ENCODE results near the gene ITGA11.

The ITGA11 gene

DNA sequence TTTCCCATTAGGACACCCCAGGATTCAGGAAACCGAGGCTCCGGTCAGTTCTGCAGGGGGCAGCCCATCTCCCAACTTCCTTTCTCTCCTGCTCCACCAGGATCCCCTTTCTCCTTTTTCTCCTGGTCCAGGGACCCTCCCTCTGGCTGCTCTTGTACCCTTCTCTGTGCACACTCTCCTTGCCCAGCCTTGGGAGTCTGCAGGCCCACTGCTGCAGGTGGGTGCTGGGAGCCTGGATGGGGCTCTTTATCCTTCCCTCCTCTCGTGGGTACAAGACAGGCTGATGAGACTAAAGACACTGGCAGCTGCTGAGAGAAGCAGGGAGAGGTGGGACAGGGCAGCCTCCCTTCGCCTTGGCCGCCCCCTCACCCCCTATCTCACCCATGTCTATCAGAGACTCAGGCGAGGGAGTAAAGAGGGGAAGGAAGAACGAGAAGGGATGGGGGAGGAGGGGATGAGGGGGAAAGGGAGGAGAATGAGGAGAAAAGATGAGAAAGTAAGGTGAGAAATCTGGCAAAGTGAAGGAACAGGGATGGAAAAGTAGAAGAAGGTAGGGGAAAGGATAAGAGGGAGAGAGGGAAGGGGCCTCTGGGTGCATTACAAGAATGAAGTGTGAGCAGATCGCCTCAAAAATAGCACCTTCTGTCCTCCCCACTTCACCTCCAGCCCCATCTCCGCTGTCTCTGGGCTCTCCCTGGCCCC is 45.2 kb downstream of the ITGA11 start:
- no peak for DNase-seq

DNA sequence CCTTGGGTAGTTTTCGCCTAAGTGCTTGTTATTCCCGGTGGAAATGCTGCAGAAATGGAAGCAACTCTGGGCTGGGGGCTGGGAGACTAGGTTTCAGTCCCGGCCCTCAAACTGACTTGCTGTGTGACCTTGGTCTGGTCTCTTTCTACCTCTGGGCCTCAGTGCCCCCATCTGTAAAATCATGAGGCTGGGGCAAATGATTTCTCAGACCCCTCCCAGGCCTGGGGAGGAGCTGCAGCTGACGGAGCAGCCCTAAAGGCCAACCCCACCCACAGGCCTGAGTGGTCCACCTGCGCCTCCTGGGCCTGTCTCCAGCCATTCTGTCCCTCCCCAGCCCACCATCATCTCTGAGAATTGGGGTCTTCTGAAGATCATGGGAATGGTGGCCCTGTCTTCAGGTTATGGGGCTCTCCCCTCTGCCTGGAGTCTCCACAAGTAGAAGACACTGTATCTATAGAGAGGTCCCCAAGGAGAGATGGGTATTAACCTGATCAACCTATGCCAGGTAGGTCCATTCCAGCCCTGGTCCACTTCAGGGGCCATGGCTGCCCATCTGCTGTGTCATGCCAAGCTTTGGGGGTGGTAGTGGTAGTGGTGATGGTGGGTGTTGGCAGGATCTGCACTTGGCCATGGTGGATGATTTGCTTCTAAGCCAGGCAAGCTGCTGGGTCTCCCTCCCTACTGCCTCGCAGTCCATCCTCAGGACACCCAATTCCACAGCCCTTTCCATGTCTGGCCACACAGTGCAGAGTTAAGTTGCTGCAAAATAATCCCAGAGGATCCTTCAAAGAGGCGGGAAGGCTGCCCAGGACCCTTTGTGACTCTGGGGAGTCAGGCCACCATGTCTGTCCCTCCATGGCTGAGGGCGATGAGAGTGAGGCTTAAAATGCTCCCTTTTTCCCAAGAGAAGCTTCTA is 46.0 kb downstream of the ITGA11 start:
- no peak for DNase-seq

DNA sequence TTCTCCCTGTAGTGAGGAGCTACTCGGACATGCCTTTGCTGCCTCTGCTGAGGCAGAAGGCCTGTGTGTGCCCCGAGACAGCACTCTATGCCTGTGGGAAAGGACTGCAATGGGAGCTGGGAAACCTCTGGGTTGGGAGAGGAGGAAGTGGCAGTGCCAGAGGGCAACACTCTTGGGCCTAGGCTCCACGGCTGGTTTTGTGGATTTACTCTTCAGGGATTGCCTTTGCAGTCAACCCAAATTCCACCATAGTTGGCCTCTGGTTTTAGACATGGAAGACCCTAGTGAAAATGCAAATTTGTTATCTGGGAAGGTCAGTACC is 46.8 kb downstream of the ITGA11 start:
- no peak for DNase-seq

DNA sequence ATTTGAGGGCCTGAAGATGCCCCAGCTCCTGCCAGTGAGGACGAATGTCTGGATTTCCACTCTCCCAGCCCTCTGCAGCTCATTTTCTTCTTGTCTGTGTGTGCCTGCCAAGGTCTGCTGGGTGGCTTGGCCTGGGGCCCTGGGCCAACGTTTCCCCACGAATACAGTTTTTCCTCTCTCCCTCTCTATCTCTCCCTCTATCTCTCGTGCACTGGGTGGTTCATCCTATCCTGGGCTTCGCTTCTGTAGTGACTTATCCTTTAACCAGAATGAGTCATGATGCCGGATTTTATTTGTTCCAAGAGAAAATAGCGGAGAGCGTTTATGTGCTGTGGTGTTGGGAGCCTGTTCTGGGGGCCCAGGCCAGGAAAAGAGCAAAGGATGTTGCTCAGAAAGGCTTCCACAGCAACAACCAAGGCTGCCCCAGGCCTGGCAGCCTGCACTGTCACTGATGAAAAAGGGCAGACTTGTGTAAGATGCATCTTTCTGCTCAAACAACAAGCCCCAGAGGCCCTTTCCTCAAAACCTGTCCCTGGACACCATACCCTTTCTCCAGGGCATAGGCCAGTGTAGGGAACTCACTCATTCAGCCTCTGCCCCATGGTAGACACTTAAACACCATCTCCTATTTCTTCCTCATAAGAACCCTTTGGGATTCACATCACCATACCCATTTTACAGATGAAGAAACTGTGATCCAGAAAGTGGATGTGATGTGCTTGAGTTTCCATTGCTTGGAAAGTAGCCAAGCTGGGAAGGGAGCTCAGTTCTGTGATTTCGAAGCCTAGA is 47.3 kb downstream of the ITGA11 start:
- DNase-seq = no peak

DNA sequence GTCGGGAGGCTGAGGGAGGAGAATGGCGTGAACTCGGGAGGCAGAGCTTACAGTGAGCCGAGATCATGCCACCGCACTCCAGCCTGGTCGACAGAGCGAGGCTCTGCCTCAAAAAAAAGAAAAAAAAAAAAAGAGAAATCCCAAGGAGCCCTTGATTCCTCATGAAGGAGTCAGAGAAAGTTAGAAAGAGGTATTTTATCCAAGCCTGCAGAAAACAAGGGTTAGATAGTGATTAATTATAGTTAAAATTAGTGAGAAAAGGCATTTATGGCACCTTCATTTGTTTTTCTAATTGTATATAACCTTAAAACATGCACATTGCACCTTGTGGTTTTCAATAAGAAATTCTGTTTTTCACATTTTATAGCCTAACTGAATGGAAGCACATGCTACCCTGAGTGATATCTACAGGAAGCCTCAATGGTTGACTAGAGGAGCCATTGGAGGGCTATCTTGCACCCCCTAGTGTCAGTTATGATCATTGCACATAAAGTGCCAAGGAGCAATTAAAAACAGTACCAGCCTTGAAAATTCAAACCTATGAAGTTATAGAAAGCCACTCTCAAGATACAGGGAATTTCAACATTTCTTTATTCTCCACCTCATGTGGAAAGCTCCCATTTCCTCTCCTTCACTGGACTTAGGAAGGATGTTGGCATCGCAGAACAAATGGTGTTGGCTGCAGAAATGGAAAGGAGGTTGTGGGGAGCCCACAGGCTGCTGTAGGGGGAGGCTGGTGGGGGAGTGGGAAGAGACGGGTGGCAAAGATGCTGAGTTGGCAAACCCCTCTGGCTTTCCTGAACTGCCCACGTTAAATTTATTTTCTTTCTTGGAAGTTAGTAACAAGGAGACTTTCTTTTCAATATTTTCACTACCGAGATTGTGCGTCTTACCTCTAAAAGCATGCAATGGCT is 48.5 kb downstream of the ITGA11 start:
- DNase-seq = no peak

DNA sequence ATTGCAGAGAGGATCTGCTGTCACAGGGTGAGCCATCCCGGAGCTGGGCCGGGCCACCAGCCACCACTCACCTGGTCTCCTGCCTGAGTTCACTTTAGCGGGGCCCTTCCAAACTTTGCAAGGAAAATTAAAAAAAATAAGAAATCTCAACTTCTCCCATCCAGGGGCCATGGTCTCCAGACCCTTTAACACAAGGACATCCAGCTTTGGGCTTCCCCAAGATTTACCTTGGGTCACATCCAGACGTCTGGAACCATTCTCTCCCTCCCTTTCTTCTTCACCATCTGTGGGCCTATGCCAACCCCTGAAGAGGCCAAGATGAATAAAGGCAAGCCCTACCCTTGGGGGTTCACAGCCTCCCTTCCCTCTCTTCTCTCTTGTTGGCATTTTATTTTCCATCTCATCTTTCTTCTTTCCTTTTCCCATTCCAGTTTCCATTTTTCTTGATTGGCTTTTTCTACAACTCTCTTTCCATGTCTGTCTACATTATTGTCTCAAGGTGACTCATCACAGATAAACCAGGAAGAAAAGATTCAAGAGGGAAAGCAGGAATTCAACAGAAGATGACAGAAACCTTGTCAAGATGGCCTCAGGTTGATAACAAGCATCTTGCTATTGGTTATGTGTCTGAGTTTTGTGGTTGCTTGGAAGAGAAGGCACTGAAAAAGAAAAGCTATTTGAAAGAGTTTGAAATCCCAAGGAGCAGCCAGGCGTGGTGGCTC is 49.5 kb downstream of the ITGA11 start:
- no peak for DNase-seq

DNA sequence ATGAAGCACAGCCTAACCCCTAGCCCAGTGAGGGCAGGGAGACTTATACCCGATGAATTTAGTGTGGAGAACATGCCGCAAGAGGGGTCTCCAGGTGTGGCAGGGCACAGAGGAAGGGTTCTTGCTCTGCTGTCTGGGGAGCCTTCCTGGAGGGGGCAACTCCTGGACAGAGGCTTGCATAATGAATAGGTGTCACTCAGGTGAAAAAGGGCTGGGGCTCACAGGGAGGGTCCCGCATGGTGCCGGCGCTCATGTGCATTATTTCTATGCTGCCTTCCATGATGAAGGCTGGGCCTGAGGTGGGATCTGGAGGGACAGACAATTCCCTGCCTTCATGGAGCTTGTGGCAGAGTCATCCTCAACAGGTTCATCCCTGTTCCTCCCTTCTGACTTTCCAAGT is 51.5 kb downstream of the ITGA11 start:
- no peak for DNase-seq

DNA sequence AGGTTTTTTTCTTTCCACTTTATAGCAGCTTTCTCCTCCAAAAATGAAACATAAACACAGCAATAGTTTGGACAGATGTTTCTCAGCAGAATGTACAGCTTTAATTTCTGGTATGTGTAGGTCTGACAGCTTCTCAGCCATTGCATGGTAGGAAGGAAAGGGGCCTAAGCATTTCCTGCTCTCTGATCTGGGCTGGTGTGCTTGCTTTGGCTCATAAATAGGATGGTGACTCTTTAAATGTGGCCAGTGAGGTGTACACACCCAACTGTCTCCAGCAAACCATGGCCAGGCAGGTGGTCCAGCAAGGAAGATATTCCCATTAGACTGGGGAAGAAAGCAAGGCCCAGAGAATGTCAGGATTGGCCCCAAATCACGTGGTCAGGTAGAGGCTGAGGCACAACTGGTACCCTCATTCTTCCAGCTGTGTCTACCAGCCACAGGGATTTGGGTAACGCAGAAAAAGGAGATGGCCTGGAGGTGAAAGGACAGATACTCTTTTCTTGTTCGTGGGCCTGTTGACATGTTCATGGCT is 52.1 kb downstream of the ITGA11 start:
- no peak for DNase-seq

DNA sequence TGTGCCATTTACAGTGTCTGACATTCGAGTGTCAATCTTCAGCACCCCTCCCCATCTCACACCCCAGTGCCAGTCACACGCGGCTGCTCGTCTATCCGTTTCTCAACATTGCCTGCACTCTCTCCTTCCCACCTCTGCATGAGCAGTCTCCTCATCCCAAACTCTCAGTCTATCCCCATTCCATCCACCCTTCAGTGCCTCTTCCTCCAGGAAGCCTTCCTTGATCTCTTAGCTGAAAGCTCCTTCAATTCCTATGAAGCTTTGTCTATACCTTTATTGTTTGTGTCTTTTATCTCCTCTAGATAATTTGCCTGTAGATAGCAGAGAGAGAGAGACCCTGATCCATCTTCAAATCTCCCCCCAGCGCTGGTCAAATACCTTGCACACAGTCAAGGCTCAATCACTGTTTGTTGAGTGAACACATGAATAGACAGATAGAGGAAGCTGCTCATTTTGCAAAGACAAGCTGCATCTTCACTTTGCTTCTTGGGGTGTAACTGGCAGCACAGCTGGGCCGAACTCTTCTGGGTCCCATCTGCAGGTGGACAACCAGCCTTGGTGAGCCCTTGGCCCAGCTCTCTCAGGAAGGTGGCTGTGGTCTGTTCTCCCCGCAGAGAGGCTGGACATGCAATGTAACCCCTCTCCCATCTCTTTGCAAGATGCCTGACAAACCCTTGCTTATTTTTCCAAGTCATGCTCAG is 52.8 kb downstream of the ITGA11 start:
- DNase-seq = no peak

DNA sequence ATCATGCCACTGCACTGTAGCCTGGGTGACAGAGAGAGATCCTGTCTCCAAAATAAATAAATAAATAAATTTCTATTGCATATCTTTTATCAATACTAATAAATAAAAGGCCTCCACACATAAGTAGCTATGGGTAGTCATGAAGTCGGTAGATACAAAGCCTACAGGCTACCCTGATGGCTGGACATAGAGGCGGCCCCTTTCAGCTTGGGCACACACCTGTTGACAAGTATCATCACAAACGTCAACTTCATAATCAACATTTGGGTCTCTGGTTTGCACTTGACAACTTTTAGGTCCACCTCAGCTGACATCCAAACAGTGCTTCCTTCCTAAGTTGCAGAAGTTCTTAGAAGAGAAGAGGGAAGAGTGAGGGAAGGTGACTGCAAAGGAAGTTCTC is 53.4 kb downstream of the ITGA11 start:
- DNase-seq = no peak

DNA sequence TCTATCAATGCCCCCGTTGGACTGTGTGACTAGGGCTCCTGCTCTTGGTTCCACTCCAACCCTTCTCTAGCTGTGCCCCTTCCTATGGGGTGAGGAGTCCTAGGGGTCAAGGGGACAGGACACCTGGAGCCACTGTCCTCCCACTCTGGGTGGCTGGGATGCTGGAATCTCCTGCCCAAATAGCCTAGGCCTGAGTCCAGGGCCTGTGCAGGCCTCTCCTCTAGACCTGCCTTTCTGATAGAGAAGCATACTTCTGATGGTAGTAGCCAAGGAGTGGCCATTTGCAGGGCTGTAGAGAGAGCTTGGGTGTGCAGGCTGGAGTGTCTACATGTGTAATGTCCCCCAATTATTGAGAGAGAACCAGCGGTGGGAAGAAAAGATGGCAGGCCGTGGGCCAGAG is 54.2 kb downstream of the ITGA11 start:
- DNase-seq = no peak

DNA sequence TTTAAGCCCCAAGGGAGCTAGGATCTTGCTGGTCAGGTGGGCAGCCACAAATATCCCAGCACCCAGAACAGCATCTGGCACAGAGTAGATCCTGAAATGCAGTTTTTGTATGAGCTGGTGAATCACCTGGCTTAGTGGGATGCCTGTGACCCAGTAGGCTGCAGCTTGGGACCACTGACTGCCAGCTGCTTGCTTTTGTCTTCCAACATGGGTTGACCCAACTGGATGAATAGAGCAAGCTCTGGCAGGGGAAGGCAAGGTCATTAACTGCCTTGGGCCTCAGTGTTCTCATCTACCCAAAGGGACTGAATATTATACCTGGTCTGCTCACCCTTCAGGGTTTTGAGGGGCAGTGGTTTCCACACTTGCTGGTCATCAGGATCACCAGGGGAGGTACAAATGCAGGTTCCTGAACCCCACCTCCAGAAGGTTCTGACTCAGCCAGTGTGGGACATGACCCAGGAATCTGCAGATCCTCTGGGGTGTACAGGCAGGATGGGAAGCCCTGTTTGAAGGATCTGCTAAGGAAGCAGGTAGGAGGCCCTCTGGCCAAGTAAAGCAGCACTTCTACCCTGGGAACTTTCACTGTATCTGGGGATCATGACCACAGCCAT is 55.4 kb downstream of the ITGA11 start:
- DNase-seq = no peak

DNA sequence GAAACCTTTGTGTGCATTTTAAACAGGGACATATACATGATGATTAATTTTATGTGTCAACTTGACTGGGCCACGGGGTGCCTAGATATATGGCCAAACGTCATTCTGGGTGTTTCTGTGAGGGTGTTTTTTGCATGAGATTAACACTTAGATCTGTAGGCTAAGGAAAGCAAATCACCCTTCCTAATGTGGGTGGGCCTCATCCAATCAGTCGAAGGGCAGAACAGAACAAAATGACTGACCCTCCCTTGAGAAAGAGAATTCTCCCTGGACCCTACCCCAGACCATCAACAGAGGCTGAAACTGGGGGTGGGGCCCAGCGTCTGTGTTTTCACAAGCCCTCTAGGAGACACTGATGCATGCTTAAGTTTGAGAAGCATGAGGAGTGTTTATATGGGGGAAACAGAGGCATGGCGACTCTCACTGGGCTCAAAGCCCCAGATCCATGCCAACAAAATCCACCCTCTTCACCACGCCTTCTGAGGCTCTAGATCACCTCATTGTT is 56.2 kb downstream of the ITGA11 start:
- no peak for DNase-seq

DNA sequence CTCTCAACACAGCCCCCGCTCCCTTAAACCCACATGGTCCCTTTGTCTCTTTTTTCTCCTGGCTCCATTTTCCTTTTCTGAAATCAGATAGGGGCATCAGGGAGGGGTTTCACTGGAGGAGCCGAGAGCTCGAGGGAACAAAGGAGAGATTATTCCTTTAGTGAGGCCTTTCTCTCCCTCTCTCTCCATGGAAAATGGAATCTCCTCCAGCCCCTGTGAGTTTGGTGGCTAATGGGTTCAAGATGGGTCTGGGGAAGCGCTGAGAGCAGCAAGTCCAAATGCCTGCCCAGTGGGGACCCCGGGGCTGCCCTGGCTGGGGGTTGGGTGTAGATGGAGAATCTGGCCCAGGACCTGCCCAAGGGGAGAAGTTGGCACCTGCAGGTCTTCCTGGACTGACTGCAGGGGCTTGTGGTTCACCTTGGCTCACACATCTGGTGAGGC is 56.8 kb downstream of the ITGA11 start:
- no peak for DNase-seq

DNA sequence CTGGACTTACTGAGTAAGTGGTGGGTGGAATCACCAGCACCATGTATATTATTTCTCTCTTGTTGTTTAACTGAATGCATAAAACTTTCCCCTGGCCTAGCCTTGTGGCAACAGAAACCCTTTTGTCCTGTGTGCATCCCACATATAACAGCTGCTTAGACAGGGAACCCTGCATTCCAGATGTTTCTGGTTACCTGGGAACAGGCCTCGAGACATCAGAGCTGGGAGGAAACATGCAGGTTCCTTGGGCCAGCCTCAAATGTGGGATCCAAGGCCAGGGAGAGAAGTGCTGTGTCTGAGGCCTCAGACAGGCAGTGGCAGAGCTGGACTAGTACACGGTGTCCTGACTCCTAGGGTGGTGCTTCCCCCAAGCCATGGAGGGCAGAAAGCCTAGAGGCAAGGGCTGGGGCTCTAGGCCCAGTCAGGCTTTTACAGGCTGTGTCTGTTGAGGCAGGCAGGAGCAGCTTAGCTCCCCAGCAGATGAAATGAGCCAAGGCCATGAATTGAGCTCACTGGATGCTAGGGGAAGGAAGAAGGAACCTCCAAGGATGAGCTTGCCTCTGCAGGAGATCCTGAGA is 57.7 kb downstream of the ITGA11 start:
- DNase-seq = no peak

DNA sequence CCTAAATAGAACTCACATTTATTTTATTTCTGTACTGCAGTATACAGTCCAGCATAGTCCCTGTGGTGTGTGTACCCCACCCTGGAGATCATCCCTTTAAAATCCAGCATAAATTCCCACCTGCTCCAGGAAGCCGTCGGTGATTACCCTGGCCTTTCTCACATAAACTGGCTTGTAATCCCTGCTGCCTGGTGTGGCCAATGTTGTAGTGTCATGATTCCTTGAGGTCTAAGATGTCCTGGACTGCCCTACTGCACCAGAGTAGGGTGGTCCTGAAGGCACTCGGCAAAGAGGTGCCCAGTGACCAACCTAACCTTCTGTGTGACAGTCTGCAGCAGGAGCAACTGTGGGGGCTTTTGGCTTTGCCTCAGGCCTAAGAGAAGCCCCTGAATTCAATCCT is 58.9 kb downstream of the ITGA11 start:
- no peak for DNase-seq

DNA sequence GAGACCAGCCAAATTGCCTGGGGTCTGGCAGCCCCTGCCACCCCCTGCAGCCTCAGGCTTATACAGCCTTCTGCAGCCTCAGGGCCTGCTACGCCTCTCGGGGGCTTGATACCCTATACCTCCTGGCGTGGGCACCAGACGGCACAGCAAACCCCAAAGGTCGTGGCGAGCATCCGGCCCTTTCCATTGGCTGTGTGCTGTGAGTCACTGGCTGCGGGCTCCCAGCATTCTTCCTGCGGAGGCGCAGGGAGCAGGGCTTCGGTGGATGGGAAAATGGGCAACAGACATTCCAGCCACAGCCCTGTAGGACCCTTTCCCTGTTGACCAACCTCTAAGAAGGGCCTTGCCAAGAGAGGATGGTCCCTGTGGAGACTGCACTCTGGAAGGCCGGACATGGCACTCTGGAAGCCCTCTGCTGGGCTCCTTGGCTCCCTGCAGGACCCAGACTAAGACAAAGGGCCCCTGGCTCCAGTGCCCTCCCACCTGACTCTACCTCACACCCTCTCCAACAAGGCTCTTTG is 59.6 kb downstream of the ITGA11 start:
- no peak for DNase-seq

DNA sequence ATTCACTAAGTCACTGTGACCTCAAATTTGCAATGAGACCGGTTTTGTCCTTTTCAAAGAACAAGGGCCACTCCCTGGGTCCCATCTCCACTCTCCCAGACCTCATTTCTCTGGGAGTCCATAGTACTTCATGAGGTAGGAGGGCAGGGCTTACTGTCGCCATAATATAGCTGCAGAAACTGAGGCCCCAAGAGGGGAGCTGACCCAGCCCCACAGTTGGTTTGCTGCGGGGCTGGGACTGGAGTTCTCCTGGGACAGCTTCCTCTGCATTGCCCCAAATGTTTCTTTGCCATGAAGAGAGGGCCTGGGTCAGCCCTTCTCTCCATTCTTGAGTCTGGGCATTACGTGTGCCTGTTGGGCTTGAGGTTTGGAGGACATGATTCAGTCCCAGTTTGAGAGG is 60.1 kb downstream of the ITGA11 start:
- no peak for DNase-seq

DNA sequence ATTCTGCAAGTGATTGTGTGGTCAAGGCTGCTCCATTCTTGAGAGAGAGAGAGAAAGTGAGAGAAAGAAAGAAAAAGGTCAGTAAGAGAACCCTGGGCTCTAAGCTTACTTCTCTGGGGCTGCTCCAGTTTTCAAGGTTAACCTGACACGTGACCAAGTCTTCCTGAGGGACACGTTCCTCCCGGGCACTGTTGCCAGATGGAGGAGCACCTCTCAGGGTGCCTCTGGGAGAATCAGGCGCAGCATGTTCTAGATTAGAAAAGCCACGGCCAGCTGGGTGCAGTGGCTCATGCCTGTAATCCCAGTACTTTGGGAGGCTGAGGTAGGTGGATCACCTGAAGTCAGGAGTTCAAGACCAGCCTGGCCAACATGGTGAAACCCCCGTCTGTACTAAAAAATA is 60.8 kb downstream of the ITGA11 start:
- no peak for DNase-seq

DNA sequence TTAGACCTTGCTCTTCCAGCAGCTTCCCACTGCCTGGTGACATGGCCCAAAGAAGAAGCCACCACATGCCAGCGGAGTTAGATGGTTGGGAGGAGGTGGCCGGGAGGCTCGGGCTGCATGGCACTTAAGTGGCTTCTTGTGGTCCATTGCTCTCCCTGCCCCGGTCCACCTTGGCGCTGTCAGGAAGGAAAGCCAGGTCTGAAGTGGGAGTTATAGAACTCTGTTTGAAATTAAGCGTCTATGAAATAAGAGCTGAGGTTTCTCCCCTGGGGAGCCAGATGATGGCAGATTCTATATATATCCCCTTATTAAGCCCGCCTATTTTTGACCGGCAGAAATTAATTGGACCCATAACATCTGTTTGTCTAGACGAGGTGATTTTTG is 61.2 kb downstream of the ITGA11 start:
- no peak for DNase-seq

Data from NCI-H187 treated with DMSO at 0.1 percent for 48 hours (cell line).